Keratinocyte (primary cell): ENCODE data around the gene HOXD8.

Source experiments
- EZH2 ChIP-seq: IDR thresholded peaks from one replicate; pipeline ENCODE4 v1.6.1; 2012; ENCODE audit warnings: inconsistent platforms, mild to moderate bottlenecking, low read length, moderate library complexity
- TF ChIP-seq, protein P1 (sequence below), 3 experiments: IDR thresholded peaks in 1 of 3; conservative IDR thresholded peaks in 1 of 3; optimal IDR thresholded peaks in 1 of 3; 2 replicates in 2 of 3; 3 replicates in 1 of 3; pipeline versions ENCODE3 to v1.5.1; 2011; ENCODE audit warnings: low read length in 3 of 3, mild to moderate bottlenecking in 3 of 3, moderate library complexity in 2 of 3, control low read depth in 1 of 3, inconsistent platforms in 1 of 3; ENCODE audit not compliant: insufficient read depth in 2 of 3; ENCODE audit errors: extremely low read depth in 1 of 3

GRCh38 chr2:176124947-176125771, 4.3 kb upstream of the HOXD8 start:
- TF ChIP-seq, protein P1, sequence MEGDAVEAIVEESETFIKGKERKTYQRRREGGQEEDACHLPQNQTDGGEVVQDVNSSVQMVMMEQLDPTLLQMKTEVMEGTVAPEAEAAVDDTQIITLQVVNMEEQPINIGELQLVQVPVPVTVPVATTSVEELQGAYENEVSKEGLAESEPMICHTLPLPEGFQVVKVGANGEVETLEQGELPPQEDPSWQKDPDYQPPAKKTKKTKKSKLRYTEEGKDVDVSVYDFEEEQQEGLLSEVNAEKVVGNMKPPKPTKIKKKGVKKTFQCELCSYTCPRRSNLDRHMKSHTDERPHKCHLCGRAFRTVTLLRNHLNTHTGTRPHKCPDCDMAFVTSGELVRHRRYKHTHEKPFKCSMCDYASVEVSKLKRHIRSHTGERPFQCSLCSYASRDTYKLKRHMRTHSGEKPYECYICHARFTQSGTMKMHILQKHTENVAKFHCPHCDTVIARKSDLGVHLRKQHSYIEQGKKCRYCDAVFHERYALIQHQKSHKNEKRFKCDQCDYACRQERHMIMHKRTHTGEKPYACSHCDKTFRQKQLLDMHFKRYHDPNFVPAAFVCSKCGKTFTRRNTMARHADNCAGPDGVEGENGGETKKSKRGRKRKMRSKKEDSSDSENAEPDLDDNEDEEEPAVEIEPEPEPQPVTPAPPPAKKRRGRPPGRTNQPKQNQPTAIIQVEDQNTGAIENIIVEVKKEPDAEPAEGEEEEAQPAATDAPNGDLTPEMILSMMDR (optimal IDR thresholded peaks at IDR 0.05 in 1 of 3, IDR thresholded peaks at IDR 0.05 in 1 of 3, conservative IDR thresholded peaks at IDR 0.05 in 1 of 3; ENCODE audit: extremely low read depth in 1 of 3, insufficient read depth in 2 of 3, low read length in 3 of 3) = no peak
- no peak for TF ChIP-seq EZH2
